KOPT-K1 (cell line): Measurements from ENCODE around the gene DNAH14.
"Not testable (repeated sequence)": the region's sequence is repeated elsewhere in the genome, so short reads cannot be mapped to it uniquely, and the experiment has no call there.

Source experiments
- H3K27ac ChIP-seq: fragments of 200-600 bp; sonication (generic); 2 replicates; pipeline ENCODE4 v1.5.1; 2016; ENCODE audit warnings: antibody characterized with exemption, mild to moderate bottlenecking, low read depth, low read length; ENCODE audit not compliant: poor library complexity, severe bottlenecking
- H3K36me3 ChIP-seq: fragments of 200-600 bp; sonication (generic); 2 replicates; pipeline ENCODE4 v1.5.1; 2017; ENCODE audit warnings: antibody characterized with exemption, mild to moderate bottlenecking, low read length, moderate library complexity; ENCODE audit not compliant: insufficient read depth
- H3K9me3 ChIP-seq: fragments of 200-600 bp; sonication (generic); 2 replicates; pipeline ENCODE4 v1.5.1; 2017; ENCODE audit warnings: antibody characterized with exemption, low read length, mild to moderate bottlenecking; ENCODE audit not compliant: insufficient read depth, poor library complexity, severe bottlenecking

The DNAH14 gene

GRCh38 chr1:225004396-225004795, 74.9 kb downstream of the DNAH14 start:
- H3K9me3 ChIP-seq: no peaks in the 10 kb centered on the region
- H3K36me3 ChIP-seq: no peaks in the 10 kb centered on the region
- no peak overlapping the region for H3K27ac ChIP-seq

GRCh38 chr1:225006352-225006751, 76.9 kb downstream of the DNAH14 start:
- H3K9me3 ChIP-seq, H3K27ac ChIP-seq, H3K36me3 ChIP-seq: not testable (repeated sequence)

GRCh38 chr1:225008050-225008449, 78.6 kb downstream of the DNAH14 start:
- not testable (repeated sequence) for H3K9me3 ChIP-seq, H3K36me3 ChIP-seq, H3K27ac ChIP-seq

- H3K9me3 ChIP-seq: no peaks in the 10 kb centered on the region
Measured at GRCh38 chr1:225021037-225021436, 91.6 kb downstream of the DNAH14 start.

GRCh38 chr1:225026701-225027100, 97.2 kb downstream of the DNAH14 start:
- H3K36me3 ChIP-seq: no peaks in the 10 kb centered on the region
- H3K27ac ChIP-seq: no peak overlapping the region
- H3K9me3 ChIP-seq: no peaks in the 10 kb centered on the region

More at GRCh38 chr1:225021037-225021436, 91.6 kb downstream of the DNAH14 start:
- H3K36me3 ChIP-seq: no peaks in the 10 kb centered on the region
- no peak overlapping the region for H3K27ac ChIP-seq

- H3K36me3 ChIP-seq, H3K9me3 ChIP-seq, H3K27ac ChIP-seq: not testable (repeated sequence)
Measured at GRCh38 chr1:225036441-225036840, 107.0 kb downstream of the DNAH14 start.

GRCh38 chr1:225042263-225042662, 112.8 kb downstream of the DNAH14 start:
- H3K36me3 ChIP-seq: no peaks in the 10 kb centered on the region
- no peaks in the 10 kb centered on the region for H3K9me3 ChIP-seq
- H3K27ac ChIP-seq: no peak overlapping the region

GRCh38 chr1:225044258-225044657, 114.8 kb downstream of the DNAH14 start:
- no peaks in the 10 kb centered on the region for H3K36me3 ChIP-seq
- no peaks in the 10 kb centered on the region for H3K9me3 ChIP-seq
- no peak overlapping the region for H3K27ac ChIP-seq

GRCh38 chr1:225049594-225049993, 120.1 kb downstream of the DNAH14 start:
- Histone ChIP-seq H3K9me3 (no peaks in the 10 kb centered on the region), H3K27ac (no peak overlapping the region), H3K36me3 (no peaks in the 10 kb centered on the region)

- no peaks in the 10 kb centered on the region for H3K9me3 ChIP-seq
- H3K36me3 ChIP-seq: no peaks in the 10 kb centered on the region
- no peak overlapping the region for H3K27ac ChIP-seq
Measured at GRCh38 chr1:225063722-225064121, 134.2 kb downstream of the DNAH14 start.

- Histone ChIP-seq H3K9me3 (peaks cover 8% of the 10 kb centered on the region), H3K27ac (no peak overlapping the region), H3K36me3 (no peaks in the 10 kb centered on the region)
Measured at GRCh38 chr1:225070972-225071371, 141.5 kb downstream of the DNAH14 start.

GRCh38 chr1:225097175-225097574, 167.7 kb downstream of the DNAH14 start:
- Histone ChIP-seq H3K27ac (no peak overlapping the region), H3K9me3 (no peaks in the 10 kb centered on the region), H3K36me3 (no peaks in the 10 kb centered on the region)

- Histone ChIP-seq H3K36me3 (no peaks in the 10 kb centered on the region), H3K27ac (no peak overlapping the region), H3K9me3 (no peaks in the 10 kb centered on the region)
Measured at GRCh38 chr1:225111000-225111399, 181.5 kb downstream of the DNAH14 start.

- H3K27ac ChIP-seq: no peak overlapping the region
- no peaks in the 10 kb centered on the region for H3K9me3 ChIP-seq
- no peaks in the 10 kb centered on the region for H3K36me3 ChIP-seq
Measured at GRCh38 chr1:225113265-225113664, 183.8 kb downstream of the DNAH14 start.

GRCh38 chr1:225114354-225114990, 185.0 kb downstream of the DNAH14 start:
- H3K27ac ChIP-seq: no peak overlapping the region
- H3K9me3 ChIP-seq: no peaks in the 10 kb centered on the region
- no peaks in the 10 kb centered on the region for H3K36me3 ChIP-seq

GRCh38 chr1:225119307-225119706, 189.8 kb downstream of the DNAH14 start:
- H3K9me3 ChIP-seq: no peaks in the 10 kb centered on the region
- H3K36me3 ChIP-seq: no peaks in the 10 kb centered on the region
- H3K27ac ChIP-seq: no peak overlapping the region
